ENCODE data around the gene ENAM.

DNA sequence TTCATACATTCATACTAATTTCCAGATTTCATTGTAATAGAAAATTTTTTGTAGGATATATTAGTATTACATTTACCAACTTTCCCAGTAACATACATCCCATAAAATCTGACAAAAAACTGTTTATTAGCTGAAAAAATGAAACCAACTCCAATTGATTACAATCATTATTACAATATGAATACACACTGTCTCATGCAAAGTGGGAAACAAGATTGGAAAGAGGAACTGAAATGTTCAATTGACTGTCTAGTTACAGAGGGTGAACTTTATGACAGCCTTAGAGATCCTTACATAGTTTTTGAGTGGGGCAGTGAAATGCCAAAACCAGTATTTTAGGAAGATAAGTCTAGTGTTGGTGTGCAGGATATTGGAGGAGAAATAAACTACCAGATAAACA, 38.8 kb upstream of the ENAM start:
- TF ChIP-seq EP300 (IDR thresholded peaks at IDR 0.05), result no peak
- TF ChIP-seq, protein P1, sequence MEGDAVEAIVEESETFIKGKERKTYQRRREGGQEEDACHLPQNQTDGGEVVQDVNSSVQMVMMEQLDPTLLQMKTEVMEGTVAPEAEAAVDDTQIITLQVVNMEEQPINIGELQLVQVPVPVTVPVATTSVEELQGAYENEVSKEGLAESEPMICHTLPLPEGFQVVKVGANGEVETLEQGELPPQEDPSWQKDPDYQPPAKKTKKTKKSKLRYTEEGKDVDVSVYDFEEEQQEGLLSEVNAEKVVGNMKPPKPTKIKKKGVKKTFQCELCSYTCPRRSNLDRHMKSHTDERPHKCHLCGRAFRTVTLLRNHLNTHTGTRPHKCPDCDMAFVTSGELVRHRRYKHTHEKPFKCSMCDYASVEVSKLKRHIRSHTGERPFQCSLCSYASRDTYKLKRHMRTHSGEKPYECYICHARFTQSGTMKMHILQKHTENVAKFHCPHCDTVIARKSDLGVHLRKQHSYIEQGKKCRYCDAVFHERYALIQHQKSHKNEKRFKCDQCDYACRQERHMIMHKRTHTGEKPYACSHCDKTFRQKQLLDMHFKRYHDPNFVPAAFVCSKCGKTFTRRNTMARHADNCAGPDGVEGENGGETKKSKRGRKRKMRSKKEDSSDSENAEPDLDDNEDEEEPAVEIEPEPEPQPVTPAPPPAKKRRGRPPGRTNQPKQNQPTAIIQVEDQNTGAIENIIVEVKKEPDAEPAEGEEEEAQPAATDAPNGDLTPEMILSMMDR (IDR thresholded peaks at IDR 0.05), result no peak
- TF ChIP-seq POLR2A (IDR thresholded peaks at IDR 0.05), result no peak
- TF ChIP-seq POLR2AphosphoS5 (IDR thresholded peaks at IDR 0.05), result no peak
